OCI-LY1 (cell line): Measurements from ENCODE around the gene MERTK.
"Not testable (repeated sequence)": the region's sequence is repeated elsewhere in the genome, so short reads cannot be mapped to it uniquely, and the experiment has no call there.

Source experiments
- H2AFZ ChIP-seq: fragments of 200-600 bp; sonication (generic), shearing (Covaris generic); 2 replicates; pipeline ENCODE4 v1.6.0; 2014; ENCODE audit warnings: antibody characterized with exemption, mild to moderate bottlenecking, low read length
- H3F3A ChIP-seq: fragments of 200-600 bp; sonication (generic), shearing (Covaris generic); 2 replicates; pipeline ENCODE4 v1.6.0; 2014; ENCODE audit warnings: mild to moderate bottlenecking, antibody characterized with exemption, low read length, moderate library complexity; ENCODE audit not compliant: insufficient read depth
- H3K27ac ChIP-seq: fragments of 200-600 bp; sonication (generic); 2 replicates; pipeline ENCODE4 v1.5.1; 2014; ENCODE audit warnings: low read length, mixed run types, mild to moderate bottlenecking, low read depth; ENCODE audit not compliant: poor library complexity, severe bottlenecking
- H3K27me3 ChIP-seq: fragments of 200-600 bp; sonication (generic); 2 replicates; pipeline ENCODE4 v1.6.0; 2014; ENCODE audit warnings: antibody characterized with exemption, mild to moderate bottlenecking, low read length, moderate library complexity; ENCODE audit not compliant: insufficient read depth
- H3K36me3 ChIP-seq: fragments of 200-600 bp; sonication (generic); 2 replicates; pipeline ENCODE4 v1.6.1; 2014; ENCODE audit warnings: mild to moderate bottlenecking, antibody characterized with exemption, low read length, moderate library complexity, mixed read lengths; ENCODE audit not compliant: insufficient read depth
- H3K4me1 ChIP-seq: fragments of 200-600 bp; sonication (generic); 2 replicates; pipeline ENCODE4 v1.5.1; 2014; ENCODE audit warnings: mild to moderate bottlenecking, low read length, moderate library complexity; ENCODE audit not compliant: insufficient read depth, severe bottlenecking
- H3K4me2 ChIP-seq: fragments of 200-600 bp; sonication (generic), shearing (Covaris generic); 2 replicates; pipeline ENCODE4 v1.6.1; 2014; ENCODE audit warnings: low read length
- H3K4me3 ChIP-seq: fragments of 200-600 bp; sonication (generic); 2 replicates; pipeline ENCODE4 v1.5.1; 2014; ENCODE audit warnings: low read length, low read depth, mild to moderate bottlenecking, mixed read lengths; ENCODE audit not compliant: poor library complexity, severe bottlenecking
- H3K79me2 ChIP-seq: fragments of 200-600 bp; shearing (Covaris generic); 2 replicates; pipeline ENCODE4 v1.6.1; 2016; ENCODE audit warnings: mixed run types, low read length, mixed read lengths; ENCODE audit not compliant: insufficient read depth
- H3K9ac ChIP-seq: fragments of 200-600 bp; sonication (generic), shearing (Covaris generic); 2 replicates; pipeline ENCODE4 v1.6.1; 2014; ENCODE audit warnings: mild to moderate bottlenecking, low read length, mixed read lengths
- H3K9me2 ChIP-seq: fragments of 200-600 bp; sonication (generic), shearing (Covaris generic); 2 replicates; pipeline ENCODE4 v1.6.1; 2014; ENCODE audit warnings: low read depth, mild to moderate bottlenecking, low read length, mixed read lengths
- H3K9me3 ChIP-seq: fragments of 200-600 bp; shearing (Covaris generic); 2 replicates; pipeline ENCODE4 v1.6.1; 2014; ENCODE audit warnings: low read length, mixed read lengths
- H4K20me1 ChIP-seq: fragments of 200-600 bp; sonication (generic), shearing (Covaris generic); 2 replicates; pipeline ENCODE4 v1.6.0; 2016; ENCODE audit warnings: mild to moderate bottlenecking, low read length; ENCODE audit not compliant: insufficient read depth
- EZH2 ChIP-seq: fragments of 200-600 bp; sonication (generic), shearing (Covaris generic); IDR thresholded peaks from 2 replicates; pipeline ENCODE4 v1.8.0; 2017; ENCODE audit warnings: borderline replicate concordance, mixed run types, mild to moderate bottlenecking, antibody characterized with exemption, low read length, moderate library complexity, mixed read lengths
- TF ChIP-seq, protein P1 (sequence below): fragments of 200-600 bp; sonication (generic), shearing (Covaris generic); IDR thresholded peaks from 2 replicates; pipeline ENCODE4 v1.5.1; 2017; ENCODE audit warnings: mild to moderate bottlenecking, antibody characterized with exemption, low read length, moderate library complexity, mixed read lengths

Gene MERTK

GRCh38 chr2:111897924-111898702 lies at the start of gene MERTK:
MERTK (plus strand) TSS chr2:111898607; CDS start chr2:111898736, 129 bp downstream.
- H3K27me3 ChIP-seq = peaks cover 3% of the 10 kb centered on the region; the same call in 1 of the 2 replicates
- no peaks in the 10 kb centered on the region for H3K9me3 ChIP-seq
- peak within 1 kb of the TSS; percentile 64 for H3K4me3 ChIP-seq
- H3K4me1 ChIP-seq = peaks cover 20% of the 10 kb centered on the region
- peaks cover 4% of the 10 kb centered on the region; the same call in 1 of the 2 replicates for H3F3A ChIP-seq
- peak within 1 kb of the TSS; percentile 36; the same call in 1 of the 2 replicates for H3K9ac ChIP-seq
- no peaks in the 10 kb centered on the region for H3K79me2 ChIP-seq
- H3K4me2 ChIP-seq = peak within 1 kb of the TSS; percentile 77
- no peak within 1 kb of the TSS for H3K27ac ChIP-seq
- no peaks in the 10 kb centered on the region for H3K9me2 ChIP-seq
- no peaks in the 10 kb centered on the region for H3K36me3 ChIP-seq
- H4K20me1 ChIP-seq = no peaks in the 10 kb centered on the region
- TF ChIP-seq EZH2 = no peak
- TF ChIP-seq, protein P1, sequence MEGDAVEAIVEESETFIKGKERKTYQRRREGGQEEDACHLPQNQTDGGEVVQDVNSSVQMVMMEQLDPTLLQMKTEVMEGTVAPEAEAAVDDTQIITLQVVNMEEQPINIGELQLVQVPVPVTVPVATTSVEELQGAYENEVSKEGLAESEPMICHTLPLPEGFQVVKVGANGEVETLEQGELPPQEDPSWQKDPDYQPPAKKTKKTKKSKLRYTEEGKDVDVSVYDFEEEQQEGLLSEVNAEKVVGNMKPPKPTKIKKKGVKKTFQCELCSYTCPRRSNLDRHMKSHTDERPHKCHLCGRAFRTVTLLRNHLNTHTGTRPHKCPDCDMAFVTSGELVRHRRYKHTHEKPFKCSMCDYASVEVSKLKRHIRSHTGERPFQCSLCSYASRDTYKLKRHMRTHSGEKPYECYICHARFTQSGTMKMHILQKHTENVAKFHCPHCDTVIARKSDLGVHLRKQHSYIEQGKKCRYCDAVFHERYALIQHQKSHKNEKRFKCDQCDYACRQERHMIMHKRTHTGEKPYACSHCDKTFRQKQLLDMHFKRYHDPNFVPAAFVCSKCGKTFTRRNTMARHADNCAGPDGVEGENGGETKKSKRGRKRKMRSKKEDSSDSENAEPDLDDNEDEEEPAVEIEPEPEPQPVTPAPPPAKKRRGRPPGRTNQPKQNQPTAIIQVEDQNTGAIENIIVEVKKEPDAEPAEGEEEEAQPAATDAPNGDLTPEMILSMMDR = peak; percentile 28; the same call in 1 of the 2 replicates
- H2AFZ ChIP-seq = no peak within 1 kb of the TSS

DNA sequence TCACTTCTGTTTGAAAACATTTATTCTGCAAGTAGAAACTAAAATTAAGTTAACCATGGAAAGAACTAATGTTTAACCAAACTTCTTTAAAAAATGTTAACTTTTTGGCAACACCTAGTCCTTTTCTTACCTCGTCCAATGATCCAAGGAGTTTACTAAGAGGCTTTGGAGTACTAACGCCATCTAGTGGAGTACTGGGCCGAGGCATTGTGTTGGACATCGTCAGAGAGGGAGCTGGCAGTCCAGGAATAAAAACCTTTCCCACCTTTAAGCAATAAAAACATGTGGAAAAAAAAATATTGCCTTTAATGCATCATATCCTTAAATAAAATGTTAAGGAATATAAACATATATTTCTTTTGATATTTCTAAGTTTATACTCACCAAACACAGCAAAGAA lies 47.8 kb upstream of the MERTK start:
- not testable (repeated sequence) for H3F3A ChIP-seq

GRCh38 chr2:111852544-111852943 lies 45.9 kb upstream of the MERTK start:
- not testable (repeated sequence) for H3K4me2 ChIP-seq, H3K4me3 ChIP-seq, H3K27ac ChIP-seq, H2AFZ ChIP-seq, H3K27me3 ChIP-seq, H3K9me3 ChIP-seq, H3K4me1 ChIP-seq, H3K9ac ChIP-seq, H4K20me1 ChIP-seq, H3F3A ChIP-seq, H3K79me2 ChIP-seq, H3K9me2 ChIP-seq
- peaks cover 27% of the 10 kb centered on the region for H3K36me3 ChIP-seq

More for the DNA sequence above, 47.8 kb upstream of the MERTK start:
- H3K9me2 ChIP-seq, H3K4me2 ChIP-seq, H3K4me3 ChIP-seq, H3K9ac ChIP-seq, H4K20me1 ChIP-seq, H3K79me2 ChIP-seq, H3K27ac ChIP-seq, H3K4me1 ChIP-seq, H3K27me3 ChIP-seq, H2AFZ ChIP-seq, H3K9me3 ChIP-seq: not testable (repeated sequence)
- peaks cover 28% of the 10 kb centered on the region for H3K36me3 ChIP-seq

DNA sequence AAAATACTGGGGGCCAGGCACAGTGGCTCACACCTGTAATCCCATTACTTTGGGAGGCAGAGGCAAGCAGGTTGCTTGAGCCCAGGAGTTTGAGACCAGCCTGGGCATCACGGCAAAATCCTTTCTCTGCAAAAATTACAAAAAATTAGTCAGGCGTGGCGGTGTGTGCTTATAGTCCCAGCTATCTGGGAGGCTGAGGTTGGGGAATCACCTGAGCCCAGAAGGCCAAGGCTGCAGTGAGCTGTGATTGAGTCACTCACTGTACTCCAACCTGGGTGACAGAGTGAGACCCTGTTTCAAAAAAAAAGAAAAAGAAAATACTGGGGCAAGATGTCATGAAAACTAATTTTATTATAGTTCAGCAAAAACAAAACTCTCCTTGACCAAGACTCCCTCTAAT lies 38.4 kb upstream of the MERTK start:
- H3K4me3 ChIP-seq, H3K4me2 ChIP-seq, H3K4me1 ChIP-seq, H2AFZ ChIP-seq, H3K9me3 ChIP-seq, H4K20me1 ChIP-seq, H3F3A ChIP-seq, H3K79me2 ChIP-seq, H3K9ac ChIP-seq, H3K27me3 ChIP-seq, H3K9me2 ChIP-seq, H3K27ac ChIP-seq: not testable (repeated sequence)
- peaks cover 22% of the 10 kb centered on the region for H3K36me3 ChIP-seq

- H3K36me3 ChIP-seq = peaks cover 12% of the 10 kb centered on the region; the same call in 1 of the 2 replicates
- H3K79me2 ChIP-seq, H3K4me2 ChIP-seq: not testable (repeated sequence)
Measured at GRCh38 chr2:111865124-111865523, 33.3 kb upstream of the MERTK start.

GRCh38 chr2:111872806-111873205 lies 25.6 kb upstream of the MERTK start:
- H3K79me2 ChIP-seq, H3K27me3 ChIP-seq, H3K9me3 ChIP-seq, H2AFZ ChIP-seq, H3K4me3 ChIP-seq, H3K27ac ChIP-seq, H3K9ac ChIP-seq, H4K20me1 ChIP-seq, H3K4me1 ChIP-seq, H3K4me2 ChIP-seq, H3F3A ChIP-seq, H3K9me2 ChIP-seq: not testable (repeated sequence)
- H3K36me3 ChIP-seq = peaks cover 46% of the 10 kb centered on the region

More at GRCh38 chr2:111865124-111865523, 33.3 kb upstream of the MERTK start:
- H3K4me3 ChIP-seq, H3K9me3 ChIP-seq, H3K4me1 ChIP-seq, H2AFZ ChIP-seq, H3K27me3 ChIP-seq, H4K20me1 ChIP-seq, H3K9me2 ChIP-seq, H3F3A ChIP-seq, H3K27ac ChIP-seq, H3K9ac ChIP-seq: not testable (repeated sequence)
